Suprapubic skin (tissue), 3 donors: ENCODE measurements around the gene SHOX.

Experiments
- EP300 ChIP-seq: sonication (generic); formaldehyde crosslinking; IDR thresholded peaks from one replicate; pipeline ENCODE4 v1.6.1; 2017; ENCODE audit warnings: antibody characterized with exemption
- POLR2A ChIP-seq, 2 donors: fragments of 450-650 bp; IDR thresholded peaks; one replicate each; pipeline ENCODE4 v1.6.1; 2017; ENCODE audit warnings: antibody characterized with exemption in 2 of 2, mild to moderate bottlenecking in 2 of 2, moderate library complexity in 2 of 2
- TF ChIP-seq, protein P1 (sequence below), 2 donors: fragments of 200-600 bp in 1 of 2; fragments of 450-650 bp in 1 of 2; sonication (generic) in 1 of 2; IDR thresholded peaks; one replicate each; pipeline ENCODE4 v1.5.1; 2016 to 2019; ENCODE audit warnings: antibody characterized with exemption in 2 of 2, mild to moderate bottlenecking in 1 of 2, moderate library complexity in 1 of 2

DNA sequence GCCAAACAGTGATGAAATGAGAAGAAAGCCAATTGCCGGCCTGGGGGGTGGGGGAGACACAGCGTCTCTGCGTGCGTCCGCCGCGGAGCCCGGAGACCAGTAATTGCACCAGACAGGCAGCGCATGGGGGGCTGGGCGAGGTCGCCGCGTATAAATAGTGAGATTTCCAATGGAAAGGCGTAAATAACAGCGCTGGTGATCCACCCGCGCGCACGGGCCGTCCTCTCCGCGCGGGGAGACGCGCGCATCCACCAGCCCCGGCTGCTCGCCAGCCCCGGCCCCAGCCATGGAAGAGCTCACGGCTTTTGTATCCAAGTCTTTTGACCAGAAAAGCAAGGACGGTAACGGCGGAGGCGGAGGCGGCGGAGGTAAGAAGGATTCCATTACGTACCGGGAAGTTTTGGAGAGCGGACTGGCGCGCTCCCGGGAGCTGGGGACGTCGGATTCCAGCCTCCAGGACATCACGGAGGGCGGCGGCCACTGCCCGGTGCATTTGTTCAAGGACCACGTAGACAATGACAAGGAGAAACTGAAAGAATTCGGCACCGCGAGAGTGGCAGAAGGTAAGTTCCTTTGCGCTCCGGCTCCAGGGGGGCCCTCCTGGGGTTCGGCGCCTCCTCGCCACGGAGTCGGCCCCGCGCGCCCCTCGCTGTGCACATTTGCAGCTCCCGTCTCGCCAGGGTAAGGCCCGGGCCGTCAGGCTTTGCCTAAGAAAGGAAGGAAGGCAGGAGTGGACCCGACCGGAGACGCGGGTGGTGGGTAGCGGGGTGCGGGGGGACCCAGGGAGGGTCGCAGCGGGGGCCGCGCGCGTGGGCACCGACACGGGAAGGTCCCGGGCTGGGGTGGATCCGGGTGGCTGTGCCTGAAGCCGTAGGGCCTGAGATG, at the start of gene SHOX:
- TF ChIP-seq EP300 (no peak), POLR2A (IDR thresholded peaks at IDR 0.05) (no peak)
- TF ChIP-seq, protein P1, sequence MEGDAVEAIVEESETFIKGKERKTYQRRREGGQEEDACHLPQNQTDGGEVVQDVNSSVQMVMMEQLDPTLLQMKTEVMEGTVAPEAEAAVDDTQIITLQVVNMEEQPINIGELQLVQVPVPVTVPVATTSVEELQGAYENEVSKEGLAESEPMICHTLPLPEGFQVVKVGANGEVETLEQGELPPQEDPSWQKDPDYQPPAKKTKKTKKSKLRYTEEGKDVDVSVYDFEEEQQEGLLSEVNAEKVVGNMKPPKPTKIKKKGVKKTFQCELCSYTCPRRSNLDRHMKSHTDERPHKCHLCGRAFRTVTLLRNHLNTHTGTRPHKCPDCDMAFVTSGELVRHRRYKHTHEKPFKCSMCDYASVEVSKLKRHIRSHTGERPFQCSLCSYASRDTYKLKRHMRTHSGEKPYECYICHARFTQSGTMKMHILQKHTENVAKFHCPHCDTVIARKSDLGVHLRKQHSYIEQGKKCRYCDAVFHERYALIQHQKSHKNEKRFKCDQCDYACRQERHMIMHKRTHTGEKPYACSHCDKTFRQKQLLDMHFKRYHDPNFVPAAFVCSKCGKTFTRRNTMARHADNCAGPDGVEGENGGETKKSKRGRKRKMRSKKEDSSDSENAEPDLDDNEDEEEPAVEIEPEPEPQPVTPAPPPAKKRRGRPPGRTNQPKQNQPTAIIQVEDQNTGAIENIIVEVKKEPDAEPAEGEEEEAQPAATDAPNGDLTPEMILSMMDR (IDR thresholded peaks at IDR 0.05): no peak
